Fibroblast of skin of right quadriceps (primary cell): ENCODE data around the gene DPM1.

Source experiments
- DNase-seq: peaks from one replicate; pipeline ENCODE4 v3.0.0-alpha.2; 2013

DPM1 gene

DNA sequence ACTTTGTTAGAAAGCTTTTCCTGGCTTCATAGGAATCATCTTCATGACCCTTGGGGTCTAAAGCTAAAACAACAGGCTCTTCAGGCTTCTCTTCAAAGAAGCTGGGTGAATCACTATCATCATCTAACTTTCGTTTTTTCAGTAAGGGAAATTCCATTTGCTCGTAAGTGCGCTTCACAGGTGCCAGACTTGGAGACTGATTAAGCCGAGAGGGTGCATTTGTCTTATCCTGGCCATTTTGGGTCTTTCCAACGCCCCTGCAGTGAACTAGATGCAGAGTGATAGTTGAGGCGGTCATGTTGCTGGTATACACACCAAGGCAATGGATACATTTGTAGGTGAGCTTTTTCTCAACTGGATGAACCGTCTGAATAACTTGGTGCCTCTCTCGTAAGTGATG, 65.9 kb downstream of the DPM1 start:
- no peak for DNase-seq

- DNase-seq: no peak
These were observed 67.2 kb downstream of the DPM1 start for GRCh38 chr20:50891138-50891537.

- no peak for DNase-seq
These were observed 70.8 kb downstream of the DPM1 start for GRCh38 chr20:50887576-50887975.

DNA sequence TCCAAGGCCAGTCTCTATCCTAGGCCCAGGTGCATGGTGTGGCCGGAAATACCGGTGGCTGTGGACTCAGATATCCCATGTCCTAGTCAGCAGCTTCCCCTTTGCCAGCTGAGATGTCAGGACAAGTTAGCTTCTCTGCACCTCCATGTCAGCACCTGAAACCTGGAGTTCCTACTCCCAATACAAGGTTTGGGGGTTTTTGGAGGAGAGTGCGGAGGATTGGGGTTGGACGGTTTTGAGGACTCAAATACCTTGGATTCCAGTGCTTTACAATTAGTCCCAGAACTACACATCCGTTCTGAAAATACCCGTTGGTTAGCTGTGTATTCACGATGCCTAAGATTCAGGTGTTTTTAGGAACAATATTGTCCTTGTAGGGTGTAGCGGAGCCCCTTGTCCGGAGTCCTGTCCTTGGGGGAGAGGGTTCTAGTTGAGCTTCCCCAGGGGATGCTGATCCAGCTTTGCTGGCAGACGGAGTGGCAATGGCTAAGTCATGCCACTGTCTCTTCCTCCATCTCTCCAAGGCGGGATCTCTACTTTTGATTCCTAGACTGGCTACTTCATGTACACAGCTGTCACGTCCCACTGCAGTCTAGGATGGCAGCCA, 72.0 kb downstream of the DPM1 start:
- DNase-seq: no peak

DNA sequence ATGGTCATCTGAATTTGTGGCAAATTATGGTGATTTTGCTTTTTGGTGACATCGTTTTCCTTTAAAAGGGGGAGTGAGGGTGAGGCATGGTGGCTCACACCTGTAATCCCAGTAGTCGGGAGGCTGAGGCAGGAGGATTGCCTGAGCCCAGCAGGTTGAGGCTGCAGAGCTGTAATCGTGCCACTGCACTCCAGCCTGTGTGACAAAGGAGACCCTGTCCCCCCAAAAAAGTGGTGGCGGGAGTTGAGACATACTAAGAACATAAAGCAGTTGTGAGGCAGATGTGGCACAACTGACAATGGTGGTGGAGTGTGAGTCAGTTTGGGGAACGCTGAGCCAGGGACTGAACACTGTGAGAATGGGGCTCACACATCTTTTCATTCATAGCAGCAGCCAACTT, 72.6 kb downstream of the DPM1 start:
- DNase-seq: no peak

GRCh38 chr20:50885068-50885467, 73.3 kb downstream of the DPM1 start:
- DNase-seq: no peak
